GM18520 (cell line): ENCODE measurements around the gene UFC1.

Experiments
- ATAC-seq: cut with Tn5 transposase; IDR thresholded peaks from one replicate; pipeline ENCODE4 v1.9.1; 2021; ENCODE audit not compliant: unreplicated experiment

UFC1 gene

DNA sequence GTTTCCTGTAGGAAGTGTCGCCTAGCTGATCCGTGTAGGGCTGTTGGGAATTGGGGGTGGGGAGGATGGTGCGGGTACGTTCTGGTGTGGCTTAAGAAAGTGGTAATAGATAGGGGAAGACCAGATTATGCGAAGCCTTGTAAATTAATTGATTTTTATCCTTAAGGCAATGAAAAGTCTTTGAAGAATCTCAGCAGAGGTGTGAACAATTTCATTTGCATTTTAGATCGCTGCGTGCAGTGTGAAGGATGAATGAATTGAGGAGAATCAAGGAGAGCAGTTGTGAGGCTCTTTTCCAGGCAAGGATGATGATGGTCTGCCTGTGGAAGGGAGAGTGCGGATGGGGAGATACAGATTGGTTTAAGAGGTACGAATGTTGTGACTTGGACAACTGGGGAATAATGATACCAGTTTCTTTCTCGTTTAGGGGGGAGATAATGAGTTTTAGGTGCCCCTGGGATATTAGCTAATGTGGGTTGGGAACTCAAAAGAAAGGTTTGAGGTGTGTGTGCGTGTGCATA is 20.5 kb upstream of the UFC1 start:
- ATAC-seq, result no peak

DNA sequence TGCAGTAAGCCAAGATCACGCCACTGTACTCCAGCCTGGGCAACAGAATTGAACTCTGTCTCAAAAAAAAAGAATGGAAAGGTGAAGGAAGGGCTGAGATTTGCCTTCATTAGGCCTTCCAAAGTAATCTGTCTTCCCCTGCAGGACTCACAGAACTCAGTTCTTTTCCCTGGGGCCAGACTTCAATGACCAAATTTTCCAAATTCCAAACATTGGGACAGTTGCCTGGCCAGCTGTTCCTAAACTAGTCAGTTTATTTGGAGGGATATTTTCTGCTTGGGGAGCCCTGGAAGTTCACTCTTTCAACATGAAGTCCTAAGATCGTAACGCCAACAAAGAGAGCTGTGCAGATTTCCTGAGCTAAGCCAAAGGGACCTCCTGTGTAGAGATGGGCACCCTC is 15.9 kb upstream of the UFC1 start:
- ATAC-seq, result no peak

DNA sequence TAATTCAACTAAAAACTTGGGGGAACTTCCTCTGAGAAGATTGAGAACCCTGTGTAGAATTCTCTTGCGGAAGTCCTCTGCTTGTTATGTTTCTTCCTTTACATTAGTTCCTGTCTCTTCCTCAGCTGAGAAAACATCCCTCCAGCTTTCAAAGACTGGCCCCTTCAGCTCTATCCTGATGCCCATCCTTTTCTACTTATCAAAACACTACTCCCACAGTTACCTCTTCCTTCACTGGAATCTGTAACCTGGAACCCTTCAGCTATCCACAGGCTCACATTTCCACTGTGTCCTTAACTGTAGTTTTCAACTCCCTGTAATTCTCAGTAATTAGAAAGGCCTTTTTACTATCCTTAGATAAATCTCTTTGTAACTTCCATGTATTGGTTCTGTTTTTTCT is 15.3 kb upstream of the UFC1 start:
- no peak for ATAC-seq

DNA sequence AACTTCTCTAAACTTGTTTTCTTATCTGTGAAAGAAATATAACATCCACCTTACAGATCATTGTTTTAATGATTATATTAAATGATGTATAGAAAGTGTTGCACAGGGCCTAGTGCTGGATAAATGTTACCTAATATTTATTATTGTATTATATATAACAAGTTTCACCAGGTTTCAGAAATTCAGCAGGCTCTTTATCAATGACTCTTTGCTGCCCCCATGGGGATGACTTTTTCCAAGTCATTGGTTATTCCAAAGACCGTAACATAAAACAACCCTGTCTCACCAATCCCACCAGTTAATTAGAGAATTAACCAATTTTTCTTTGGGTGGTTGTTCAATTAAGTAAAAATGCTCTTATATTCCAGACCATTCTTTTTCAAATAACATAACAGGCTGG is 14.0 kb upstream of the UFC1 start:
- no peak for ATAC-seq

DNA sequence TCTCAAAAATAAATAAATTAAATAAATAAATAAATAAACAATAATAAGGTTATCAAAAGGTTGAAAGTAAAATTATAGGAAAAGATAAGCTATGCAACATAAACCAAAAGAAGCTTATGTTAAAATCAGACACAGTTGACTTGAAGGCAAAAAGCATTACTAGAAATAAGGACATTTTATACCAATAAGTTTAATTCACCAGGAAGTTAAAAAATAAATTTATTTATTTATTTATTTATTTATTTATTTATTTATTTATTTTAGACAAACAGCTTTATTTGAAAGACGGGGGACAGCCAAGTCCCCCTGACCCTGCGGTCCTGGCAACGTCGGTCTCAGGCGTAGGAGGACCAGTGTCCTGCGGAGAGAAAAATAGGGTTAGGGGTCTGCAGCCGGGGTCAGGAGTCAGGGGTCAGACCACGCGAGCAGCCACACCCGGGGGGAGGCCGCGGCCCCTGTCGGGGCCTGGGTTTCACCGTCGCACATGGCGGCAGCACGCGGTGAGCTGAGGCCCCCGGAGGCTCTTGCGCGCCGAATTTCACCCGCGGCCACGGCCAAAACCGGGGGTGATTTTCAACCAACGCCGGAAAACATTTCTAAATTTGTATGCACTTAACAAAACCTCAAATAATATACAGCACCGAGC is 12.9 kb upstream of the UFC1 start:
- ATAC-seq, result no peak

DNA sequence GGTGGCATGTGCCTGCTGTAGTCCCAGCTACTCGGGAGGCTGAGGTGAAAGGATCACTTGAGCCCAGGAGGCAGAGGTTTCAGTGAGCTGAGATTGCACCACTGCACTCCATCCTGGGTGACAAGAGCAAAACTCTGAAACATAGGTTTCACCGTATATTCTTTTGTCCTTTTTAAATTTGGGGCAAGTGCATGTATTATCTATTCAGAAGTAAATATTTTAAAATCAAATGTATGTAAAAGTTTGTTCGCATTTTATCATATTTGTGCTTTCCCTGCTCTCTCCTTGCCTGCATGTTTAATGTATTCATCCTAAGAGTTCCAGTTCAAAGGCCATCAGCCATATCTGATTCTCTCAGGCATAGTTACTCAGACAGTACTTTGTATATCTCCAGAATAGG is 7.9 kb upstream of the UFC1 start:
- ATAC-seq, result no peak

DNA sequence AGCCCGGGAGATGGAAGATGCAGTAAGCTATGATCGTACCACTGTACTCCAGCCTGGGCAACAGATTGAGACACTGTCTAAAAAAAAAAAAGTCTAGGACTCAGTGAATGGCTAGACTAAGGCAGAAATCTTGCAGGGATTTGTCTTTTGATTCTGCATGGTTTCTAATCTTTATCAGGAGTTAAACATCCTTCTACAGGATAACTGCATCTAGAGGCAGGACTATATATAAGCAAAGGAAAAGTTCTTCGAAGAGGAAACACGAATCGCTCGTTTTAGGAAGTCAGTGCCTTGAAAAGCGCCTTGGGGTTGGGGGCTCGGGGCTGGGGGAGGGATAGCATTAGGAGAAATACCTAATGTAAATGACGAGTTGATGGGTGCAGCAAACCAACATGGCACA is 602 bp upstream of the UFC1 start:
- ATAC-seq, result no peak

DNA sequence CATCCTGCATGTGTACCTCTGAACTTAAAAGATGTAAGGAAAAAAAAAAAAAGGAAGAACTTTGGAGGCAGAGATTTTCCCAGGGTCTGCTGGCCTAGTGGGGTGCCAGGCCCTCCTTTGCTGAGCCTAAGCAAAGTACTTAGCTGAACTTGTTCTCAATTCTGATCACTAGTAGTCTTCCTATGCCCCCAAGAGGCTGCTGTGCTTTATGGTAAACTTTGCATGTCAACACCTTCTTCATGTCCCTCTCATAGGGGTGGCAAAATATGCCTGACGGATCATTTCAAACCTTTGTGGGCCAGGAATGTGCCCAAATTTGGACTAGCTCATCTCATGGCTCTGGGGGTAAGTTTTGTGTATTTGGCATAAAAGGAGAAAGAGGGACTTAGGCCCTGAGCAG is 4.1 kb downstream of the UFC1 start:
- no peak for ATAC-seq

DNA sequence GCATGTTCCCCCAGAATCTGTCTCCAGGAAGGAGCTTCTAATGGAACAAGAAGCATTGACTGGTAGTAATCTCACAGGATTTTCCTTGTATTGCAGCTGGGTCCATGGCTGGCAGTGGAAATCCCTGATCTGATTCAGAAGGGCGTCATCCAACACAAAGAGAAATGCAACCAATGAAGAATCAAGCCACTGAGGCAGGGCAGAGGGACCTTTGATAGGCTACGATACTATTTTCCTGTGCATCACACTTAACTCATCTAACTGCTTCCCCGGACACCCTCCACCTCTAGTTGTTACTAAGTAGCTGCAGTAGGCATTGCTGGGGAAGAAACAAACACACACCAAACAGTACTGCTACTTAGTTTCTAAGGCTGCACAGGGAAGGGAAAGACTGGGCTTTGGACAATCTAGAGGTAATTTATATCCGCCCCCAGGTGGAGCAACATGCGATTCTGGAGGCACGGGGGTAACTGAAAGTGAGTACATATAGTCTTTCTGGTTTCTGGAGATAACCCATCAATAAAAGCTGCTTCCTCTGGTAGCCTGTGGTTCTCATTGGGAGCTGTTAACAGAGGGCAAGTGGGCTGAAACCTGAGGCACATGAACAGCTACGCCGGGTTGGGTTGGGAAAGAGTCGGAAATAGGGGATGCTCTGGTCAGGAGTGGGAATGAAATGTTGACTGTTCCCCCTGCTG is 4.7 kb downstream of the UFC1 start:
- ATAC-seq, result no peak

DNA sequence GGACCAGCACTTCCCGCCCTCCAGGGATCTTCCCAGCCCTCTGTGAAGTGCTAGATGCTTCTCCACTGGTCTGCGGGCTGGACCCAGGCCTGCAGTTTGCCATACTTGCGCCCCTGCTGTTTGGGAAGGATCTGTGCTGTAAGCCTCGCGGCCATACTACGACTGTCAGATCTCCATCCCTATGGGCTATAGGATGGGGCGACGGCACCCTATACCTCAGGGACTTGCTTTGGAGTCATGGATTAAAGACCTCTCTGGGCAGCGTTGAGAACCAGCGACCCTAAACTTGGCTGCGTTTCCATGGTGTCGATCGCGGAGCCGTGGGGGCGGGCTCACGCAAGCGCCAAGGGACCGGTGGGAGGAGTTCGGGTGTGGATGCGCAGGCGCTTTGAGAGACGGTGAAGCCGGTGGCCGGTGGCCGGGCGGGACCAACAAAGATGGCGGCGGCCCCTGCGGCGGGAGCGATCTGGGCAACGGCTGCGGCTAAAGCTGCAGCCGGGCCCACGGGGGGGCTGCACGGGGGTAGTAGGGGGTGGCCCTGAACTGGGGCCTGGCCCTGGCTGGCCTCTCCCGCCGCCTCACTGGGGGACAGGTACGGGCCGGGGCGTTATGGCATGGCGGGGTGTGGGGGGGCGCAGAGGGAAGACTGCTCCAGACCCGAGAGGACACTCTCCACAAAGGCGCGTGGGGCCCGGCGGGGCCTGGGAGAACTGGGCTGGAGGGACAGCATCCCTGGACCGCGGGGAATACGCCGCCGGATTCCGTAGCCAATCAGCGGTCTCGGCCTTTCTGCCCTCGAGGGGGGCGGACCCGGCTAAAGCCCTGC is 5.5 kb downstream of the UFC1 start, which contains the start of gene USP21:
TSS of gene USP21 (plus strand) at position 414 of the 826 bp plus-strand sequence. CDS start 1,141 bp downstream, outside the sequence.
- ATAC-seq, result peak; percentile 65

DNA sequence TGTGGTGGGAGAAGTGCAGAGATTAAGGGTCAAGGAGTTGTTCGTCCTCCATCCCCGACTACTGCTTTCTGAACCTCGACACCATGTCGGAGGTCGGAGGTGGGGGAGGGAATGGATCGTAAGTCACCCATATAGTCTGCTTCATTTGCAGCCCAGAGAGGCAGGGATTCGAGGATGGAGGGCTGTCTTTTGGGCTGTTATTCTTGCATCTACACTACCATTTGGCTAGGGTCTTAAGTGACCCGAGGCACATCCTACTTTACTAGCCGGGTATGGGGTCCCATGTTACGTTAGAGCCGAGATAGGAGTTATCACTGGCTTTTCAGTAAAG is 6.1 kb downstream of the UFC1 start:
- no peak for ATAC-seq

DNA sequence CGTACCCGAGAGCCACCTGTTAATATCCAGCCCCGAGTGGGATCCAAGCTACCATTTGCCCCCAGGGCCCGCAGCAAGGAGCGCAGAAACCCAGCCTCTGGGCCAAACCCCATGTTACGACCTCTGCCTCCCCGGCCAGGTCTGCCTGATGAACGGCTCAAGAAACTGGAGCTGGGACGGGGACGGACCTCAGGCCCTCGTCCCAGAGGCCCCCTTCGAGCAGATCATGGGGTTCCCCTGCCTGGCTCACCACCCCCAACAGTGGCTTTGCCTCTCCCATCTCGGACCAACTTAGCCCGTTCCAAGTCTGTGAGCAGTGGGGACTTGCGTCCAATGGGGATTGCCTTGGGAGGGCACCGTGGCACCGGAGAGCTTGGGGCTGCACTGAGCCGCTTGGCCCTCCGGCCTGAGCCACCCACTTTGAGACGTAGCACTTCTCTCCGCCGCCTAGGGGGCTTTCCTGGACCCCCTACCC is 6.9 kb downstream of the UFC1 start:
- ATAC-seq, result no peak

DNA sequence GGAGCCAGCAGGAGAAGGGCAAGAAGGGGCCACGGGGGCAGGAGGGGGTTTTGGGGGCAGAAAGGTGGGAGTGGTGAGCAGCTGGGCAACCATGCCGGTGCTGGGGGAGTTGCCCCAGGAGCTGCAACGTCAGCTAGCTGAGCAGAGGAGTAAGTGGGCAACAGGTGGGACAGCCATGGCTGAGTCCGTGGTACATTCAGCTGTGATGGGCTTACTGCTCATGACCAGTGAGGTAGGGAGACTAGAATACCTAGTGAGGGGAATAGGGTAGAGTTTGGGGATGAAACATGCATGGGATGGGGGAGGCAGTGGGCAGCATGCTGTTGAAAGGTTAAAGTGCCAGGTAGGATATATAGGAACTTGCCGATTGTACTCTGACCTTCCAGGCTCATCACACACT is 7.9 kb downstream of the UFC1 start:
- no peak for ATAC-seq

DNA sequence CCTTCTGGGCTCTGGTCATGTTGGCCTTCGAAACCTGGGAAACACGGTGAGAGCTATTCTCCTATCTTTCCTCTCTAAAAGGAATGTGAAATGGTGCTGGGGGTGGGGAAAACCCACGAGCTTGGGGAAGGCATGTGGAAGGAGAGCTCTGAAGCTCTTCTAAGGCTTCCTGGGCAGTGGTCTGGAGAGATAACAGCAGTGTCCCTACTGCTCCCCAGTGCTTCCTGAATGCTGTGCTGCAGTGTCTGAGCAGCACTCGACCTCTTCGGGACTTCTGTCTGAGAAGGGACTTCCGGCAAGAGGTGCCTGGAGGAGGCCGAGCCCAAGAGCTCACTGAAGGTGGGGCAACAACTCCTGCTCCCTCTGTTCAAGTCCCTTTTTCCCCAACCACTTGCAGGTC is 8.3 kb downstream of the UFC1 start:
- ATAC-seq, result no peak

DNA sequence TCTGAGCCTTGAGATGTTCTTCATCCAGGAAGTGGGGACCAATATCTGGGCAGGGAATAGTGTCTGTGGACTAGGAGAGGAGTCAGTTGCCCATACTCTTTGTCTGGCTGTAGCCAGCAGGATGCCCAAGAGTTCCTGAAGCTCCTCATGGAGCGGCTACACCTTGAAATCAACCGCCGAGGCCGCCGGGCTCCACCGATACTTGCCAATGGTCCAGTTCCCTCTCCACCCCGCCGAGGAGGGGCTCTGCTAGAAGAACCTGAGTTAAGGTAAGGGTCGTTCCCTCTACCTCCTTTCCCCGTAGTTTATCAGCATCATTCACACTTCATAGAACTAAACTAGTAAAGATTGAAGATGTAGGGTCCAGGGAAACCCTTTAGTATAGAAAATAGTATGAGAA is 9.0 kb downstream of the UFC1 start:
- no peak for ATAC-seq

DNA sequence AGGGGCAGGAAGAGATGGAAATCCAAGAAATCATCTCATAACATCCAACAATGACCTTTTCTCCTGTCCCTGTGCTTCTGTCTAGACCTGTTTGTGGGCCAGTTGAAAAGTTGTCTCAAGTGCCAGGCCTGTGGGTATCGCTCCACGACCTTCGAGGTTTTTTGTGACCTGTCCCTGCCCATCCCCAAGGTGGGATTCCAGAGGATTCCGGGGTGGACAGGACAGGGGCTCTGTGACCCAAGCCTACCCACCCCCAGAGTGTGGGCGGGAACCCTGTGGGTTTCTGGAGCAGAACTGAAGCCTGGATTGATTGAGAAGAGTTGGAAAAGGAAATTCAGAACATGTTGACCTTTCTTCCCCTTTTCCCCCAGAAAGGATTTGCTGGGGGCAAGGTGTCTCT is 10.0 kb downstream of the UFC1 start:
- ATAC-seq, result no peak

DNA sequence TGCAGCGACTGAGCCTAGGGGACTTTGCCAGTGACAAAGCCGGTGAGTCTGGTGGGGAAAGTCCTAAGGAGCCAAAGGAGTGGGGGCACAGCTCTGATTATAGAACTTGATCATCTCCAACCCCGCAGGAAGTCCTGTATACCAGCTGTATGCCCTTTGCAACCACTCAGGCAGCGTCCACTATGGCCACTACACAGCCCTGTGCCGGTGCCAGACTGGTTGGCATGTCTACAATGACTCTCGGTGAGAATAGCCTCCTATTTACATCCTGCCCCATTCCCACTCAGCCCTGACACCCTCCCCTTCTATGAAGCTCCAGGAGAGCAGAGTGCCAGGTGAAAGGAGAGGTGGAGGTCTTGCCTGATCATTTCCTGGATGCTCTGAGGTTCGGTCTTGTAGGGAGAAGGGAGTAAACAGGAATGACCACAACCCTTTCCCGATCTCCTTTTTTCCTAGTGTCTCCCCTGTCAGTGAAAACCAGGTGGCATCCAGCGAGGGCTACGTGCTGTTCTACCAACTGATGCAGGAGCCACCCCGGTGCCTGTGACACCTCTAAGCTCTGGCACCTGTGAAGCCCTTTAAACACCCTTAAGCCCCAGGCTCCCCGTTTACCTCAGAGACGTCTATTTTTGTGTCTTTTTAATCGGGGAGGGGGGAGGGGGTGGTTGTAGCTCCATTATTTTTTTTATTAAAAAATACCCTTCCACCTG is 11.3 kb downstream of the UFC1 start:
- ATAC-seq, result no peak

DNA sequence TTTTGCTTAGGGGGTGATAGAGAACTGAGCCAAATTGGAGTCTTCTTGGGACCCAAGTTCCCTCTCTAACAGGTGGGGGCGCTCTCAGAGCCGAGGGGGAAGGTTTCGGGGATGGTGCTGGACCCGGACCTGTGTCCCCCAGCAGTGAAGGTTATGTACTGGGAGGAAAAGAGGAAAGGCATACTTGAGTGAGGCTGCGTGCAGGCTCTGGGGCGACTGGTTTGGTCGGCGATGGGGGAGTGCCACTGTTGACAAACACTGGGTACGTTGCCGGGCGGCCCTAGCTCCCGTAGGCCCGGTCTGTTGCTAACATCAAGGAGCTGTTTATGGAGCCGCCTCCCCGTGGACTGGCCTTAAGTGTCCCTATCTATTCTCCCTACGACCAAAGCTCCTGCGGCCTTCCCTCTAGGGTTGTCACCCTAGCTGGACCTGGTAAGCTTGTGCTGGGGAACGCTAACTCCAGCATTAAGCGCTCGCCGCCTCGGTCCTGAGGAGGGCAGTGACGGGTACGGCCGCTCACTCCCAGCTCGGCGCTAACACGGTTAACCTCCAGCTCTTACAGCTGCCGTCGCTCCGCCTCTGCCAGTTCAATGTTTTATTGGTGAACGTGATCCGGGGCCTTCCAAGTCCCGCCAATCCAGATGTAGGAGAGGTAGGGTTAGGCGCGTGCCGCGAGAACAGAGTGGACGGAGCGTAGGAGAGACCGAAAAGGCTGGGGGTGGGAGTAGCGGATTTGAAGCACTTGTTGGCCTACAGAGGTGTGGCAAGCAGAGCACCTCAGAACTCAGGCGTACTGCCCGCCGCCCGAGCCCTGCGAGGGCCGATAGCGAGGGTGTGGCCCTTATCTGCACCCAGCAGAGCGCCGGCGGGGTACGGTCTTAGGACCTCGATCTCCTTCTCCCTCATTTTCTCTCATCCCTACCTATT is 12.2 kb downstream of the UFC1 start, which contains the start of gene PPOX:
TSS of gene PPOX (plus strand) at position 685 of the 927 bp plus-strand sequence. CDS start 422 bp downstream, outside the sequence.
- ATAC-seq, result peak; percentile 90

DNA sequence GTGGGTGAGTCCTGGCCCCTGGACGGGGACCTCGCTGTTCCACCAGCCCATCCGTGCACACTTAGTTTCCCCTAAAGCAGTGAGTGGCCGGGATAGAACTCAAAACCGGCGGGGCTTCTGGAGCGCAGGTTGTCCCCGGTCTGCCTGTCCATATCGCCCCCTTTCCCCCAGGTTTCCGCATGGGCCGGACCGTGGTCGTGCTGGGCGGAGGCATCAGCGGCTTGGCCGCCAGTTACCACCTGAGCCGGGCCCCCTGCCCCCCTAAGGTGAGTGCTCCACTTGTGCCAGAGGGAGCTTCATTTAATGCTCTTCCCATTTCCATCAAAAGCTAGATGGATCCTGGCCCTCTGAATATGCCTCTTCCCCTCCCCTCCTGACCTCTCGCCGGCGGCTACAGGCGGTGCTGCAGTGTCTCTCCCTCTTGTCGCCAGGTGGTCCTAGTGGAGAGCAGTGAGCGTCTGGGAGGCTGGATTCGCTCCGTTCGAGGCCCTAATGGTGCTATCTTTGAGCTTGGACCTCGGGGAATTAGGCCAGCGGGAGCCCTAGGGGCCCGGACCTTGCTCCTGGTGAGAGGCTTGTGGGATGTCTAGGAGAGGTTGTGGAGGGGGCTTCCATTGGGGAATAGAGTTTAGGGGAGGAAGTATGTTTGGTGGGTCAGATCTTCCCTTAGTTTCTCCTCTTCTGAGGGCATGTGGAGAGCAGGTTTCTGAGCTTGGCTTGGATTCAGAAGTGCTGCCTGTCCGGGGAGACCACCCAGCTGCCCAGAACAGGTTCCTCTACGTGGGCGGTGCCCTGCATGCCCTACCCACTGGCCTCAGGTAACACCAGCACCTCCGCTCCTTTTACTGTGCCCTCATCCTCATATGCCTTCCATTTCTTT is 13.1 kb downstream of the UFC1 start:
- no peak for ATAC-seq
